ENCODE measurements around the gene ZC3H12C.

ZC3H12C gene

GRCh38 chr11:110077831-110078325 is 15.3 kb upstream of the ZC3H12C start:
- DNase-seq = no peak

- DNase-seq = no peak
These were observed 14.2 kb upstream of the ZC3H12C start for GRCh38 chr11:110078923-110079544.

GRCh38 chr11:110079726-110080125 is 13.5 kb upstream of the ZC3H12C start:
- no peak for DNase-seq

- no peak for DNase-seq
These were observed 11.5 kb upstream of the ZC3H12C start for GRCh38 chr11:110081462-110082376.

GRCh38 chr11:110082899-110083298 is 10.3 kb upstream of the ZC3H12C start:
- DNase-seq = no peak

DNA sequence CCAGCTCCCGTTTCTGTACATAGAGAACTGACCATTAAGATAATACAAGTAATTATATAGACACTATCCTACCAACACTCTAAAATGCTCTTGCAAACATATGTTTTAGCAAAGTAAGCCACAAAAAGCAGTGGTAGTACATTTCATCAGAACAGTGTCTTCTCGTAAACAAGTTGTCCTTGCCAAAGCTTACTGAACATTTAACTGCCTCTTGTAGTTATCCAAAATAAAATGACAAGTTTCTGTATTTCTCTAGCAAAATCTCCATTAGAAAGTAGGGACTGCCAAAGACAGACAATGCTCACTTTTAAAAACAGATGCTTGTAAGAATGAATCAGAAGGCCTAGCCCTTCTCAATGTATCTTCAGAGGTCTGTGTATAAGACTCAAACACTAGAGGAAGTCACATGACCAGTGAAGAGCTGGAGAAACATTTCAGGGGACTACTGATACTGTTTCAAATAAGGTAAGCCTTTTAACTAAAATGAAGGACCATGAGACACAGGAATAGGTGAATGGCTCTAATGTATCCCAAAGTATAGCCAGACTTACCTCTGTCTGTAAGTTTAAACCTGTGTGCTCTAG is 7.8 kb upstream of the ZC3H12C start:
- DNase-seq = no peak

GRCh38 chr11:110086892-110087309 is 6.3 kb upstream of the ZC3H12C start:
- DNase-seq = no peak

DNA sequence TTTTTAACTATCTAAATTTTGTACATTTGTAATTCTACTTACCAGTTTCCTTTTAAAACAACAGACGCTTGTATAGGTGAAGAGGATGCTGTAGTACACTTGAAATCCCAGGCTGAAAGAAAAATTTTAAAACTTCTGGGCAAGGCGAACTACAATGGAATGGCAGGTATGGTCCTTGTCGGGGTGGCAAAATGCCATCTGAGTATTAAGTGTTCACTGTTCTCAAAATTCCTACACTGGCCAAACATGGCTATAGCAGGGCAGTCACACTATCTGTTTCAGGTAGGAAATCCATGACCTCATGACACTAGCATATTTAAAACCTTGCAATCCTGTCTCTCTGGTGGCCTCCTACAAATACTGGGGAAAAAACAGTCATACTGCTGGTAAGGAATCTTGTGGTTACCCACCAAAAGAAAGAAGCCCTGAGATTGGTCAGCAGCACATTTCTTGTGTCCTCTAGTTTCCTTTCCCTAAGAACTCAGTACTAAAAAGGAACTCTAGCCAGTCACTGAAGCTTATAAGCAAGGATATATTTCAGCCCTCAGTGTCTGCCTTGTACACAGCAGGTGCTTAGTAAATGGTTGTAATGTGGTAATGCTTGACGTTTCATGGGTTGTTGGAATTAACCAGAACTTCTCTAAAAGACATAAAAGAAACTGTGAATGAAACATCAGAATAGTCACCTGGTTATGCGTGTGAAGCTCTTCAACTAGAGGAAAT is 5.2 kb upstream of the ZC3H12C start:
- no peak for DNase-seq

GRCh38 chr11:110088535-110089344 is 4.5 kb upstream of the ZC3H12C start:
- no peak for DNase-seq

- DNase-seq = no peak
These were observed 3.4 kb upstream of the ZC3H12C start for GRCh38 chr11:110089617-110090282.

- no peak for DNase-seq
These were observed 2.6 kb upstream of the ZC3H12C start for GRCh38 chr11:110090466-110091026.

DNA sequence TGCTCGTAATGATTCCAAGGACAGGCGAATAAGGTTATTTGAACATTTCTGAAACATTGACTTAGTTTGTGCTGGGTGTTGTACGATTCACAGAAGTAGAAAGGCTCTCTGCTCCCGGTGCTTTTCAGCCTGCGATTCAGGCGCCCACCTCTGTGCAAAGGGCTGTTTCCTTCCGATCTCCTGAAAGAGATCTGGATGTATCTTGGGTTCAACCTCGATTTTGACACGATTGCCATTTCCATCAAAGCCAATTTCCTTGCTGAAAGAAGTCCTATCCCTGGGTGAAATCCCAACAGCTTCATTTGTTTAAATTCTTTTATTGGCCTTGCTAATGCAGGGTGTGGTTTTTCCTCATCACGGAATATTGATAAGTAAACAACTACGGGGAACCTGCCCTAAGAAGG is 1.1 kb upstream of the ZC3H12C start:
- DNase-seq = no peak

DNA sequence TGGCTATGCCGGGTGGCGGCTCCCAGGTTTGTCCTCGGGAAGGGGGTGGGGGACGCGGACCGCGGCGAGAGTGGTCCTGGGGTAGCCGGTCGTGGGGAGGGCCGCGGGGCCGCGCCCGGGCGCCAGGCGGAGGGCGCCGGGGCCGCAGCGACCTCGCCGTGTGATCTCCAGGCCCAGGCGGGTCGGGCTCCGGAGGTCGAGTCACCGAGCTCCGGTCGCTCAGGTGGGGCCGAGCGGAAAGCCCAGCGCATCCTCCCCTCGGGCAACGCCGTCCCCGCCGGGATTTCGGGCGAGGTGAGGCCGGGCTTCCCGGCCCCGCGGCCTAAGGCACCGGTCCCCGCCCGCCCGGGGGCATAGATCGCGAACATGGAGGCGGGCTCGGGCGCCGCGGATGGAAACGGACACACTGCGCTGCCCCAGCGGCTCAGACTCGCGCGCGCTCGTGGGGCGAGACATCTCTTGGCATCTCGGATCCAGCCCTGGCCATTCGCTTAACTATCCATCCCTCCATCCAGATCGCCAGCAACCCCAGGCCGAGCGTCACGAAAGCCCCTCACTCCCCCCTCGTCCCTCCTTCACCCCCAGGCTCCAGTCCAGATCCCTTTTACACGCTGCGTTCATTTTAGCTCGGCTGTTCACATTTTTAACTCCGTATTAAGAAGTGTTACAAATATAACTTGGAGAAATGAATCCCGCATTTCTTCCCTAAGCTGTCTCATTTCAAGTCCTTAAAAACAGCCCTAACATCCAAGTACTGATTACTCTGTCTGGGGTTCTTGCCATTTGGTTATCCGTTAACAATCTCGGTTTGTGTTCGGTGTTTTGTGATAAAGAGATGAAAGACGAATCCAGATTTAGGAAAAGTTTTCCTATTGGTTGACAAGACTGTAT is 460 bp downstream of the ZC3H12C start:
- peak; percentile 85 for DNase-seq

- no peak for DNase-seq
These were observed 1.4 kb downstream of the ZC3H12C start for GRCh38 chr11:110094298-110095285.

- no peak for DNase-seq
These were observed 2.4 kb downstream of the ZC3H12C start for GRCh38 chr11:110095554-110095953.

DNA sequence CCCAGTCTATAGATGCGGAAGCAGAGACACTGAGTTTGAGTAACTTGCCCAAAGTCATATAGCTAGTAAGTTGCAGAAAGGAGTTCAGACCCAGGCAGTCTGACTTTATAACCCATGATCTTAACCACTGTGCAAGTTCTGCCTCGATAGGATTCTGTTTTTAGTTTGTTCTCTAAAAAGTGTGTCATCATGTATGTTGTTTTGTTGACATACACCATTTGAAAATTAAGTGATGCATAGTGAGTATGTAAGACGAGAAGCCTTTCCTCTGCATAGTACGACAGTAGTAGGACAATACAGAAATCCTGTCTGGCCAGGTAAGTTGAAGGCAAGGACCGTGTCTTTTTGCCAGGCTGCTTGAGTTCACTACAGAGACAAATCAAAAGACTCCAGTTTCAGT is 3.3 kb downstream of the ZC3H12C start:
- no peak for DNase-seq

DNA sequence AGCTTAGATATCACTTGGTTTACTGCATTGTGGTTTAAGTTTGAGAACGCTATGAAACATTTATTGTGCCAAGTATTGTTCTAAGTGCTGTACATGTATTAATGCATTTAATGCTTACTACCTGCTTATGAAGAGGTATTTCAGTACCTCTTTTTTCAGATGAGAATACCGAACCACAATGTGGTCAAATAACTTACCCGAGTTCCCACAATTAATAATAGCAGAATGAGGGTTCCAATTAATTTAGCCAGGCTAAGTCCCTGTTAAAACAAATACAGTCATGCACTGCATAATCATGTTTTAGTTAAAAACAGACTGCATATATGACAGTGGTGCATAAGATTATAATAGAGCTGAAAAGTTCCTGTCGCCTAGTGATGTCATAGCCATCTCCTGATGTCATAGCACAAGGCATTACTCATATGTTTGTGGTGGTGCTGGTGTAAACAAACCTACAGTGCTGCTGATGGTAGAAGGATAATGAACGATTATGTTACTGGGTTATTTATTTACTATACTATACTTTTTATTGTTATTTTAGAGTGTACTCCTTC is 4.3 kb downstream of the ZC3H12C start:
- no peak for DNase-seq

DNA sequence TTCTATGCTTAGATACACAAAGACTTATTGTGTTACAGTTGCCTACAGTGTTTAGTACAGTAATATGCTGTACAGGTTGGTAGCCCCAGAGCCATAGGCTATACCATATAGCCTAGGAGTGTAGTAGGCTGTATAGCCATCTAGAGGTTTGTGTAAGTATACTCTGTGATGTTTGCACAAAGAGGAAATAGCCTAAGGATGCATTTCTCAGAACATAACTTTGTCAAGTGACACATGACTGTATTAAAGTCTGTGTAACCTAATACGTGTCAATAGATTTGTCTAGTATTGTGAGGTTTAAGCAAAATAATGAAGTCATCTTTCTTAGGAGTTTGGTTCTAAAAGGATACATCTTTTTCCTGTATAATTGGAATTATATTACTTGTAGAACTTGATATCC is 5.5 kb downstream of the ZC3H12C start:
- DNase-seq = no peak
